Lung (tissue), 12 donors: Measurements from ENCODE around the gene ARMCX4. TPM values are rescaled to one million over a fixed set of nuclear protein-coding genes. Genes with fewer than 3 reads are reported as not detected.

Source experiments
- ATAC-seq: fragments of 200-7000 bp; cut with Tn5 transposase; one replicate; pipeline ENCODE4 v1.9.1; 2020; ENCODE audit warnings: moderate number of reproducible peaks; ENCODE audit not compliant: insufficient read depth, low FRiP score
- DNase-seq, 3 donors: peaks; one replicate each; pipeline ENCODE4 v3.0.0-alpha.2; 2013 to 2017
- H3K27ac ChIP-seq, 2 donors: one replicate each; pipeline ENCODE4 v1.5.1; 2013; ENCODE audit warnings: mild to moderate bottlenecking in 2 of 2, moderate library complexity in 2 of 2, control low read depth in 1 of 2, inconsistent platforms in 1 of 2, low read depth in 1 of 2, low read length in 1 of 2
- H3K27me3 ChIP-seq, 3 donors: one replicate each; pipeline ENCODE4 v1.5.1; 2013; ENCODE audit warnings: low read length in 2 of 3; ENCODE audit not compliant: control insufficient read depth in 3 of 3, insufficient read depth in 3 of 3
- H3K36me3 ChIP-seq, 4 donors: one replicate each; pipeline ENCODE4 v1.5.1; 2013; ENCODE audit warnings: low read length in 4 of 4, mild to moderate bottlenecking in 1 of 4, moderate library complexity in 1 of 4; ENCODE audit not compliant: control insufficient read depth in 4 of 4, insufficient read depth in 4 of 4
- H3K4me1 ChIP-seq, 5 donors: one replicate each; pipeline ENCODE4 v1.5.1; 2013; ENCODE audit warnings: low read length in 5 of 5, mild to moderate bottlenecking in 2 of 5, moderate library complexity in 1 of 5; ENCODE audit not compliant: control insufficient read depth in 5 of 5, insufficient read depth in 5 of 5
- H3K4me3 ChIP-seq: one replicate; pipeline ENCODE4 v1.5.1; 2013; ENCODE audit warnings: mild to moderate bottlenecking, control low read depth, moderate library complexity
- H3K9ac ChIP-seq, 2 donors: one replicate each; pipeline ENCODE4 v1.5.1; 2013; ENCODE audit warnings: low read length in 2 of 2, control low read depth in 1 of 2; ENCODE audit not compliant: insufficient read depth in 1 of 2
- H3K9me3 ChIP-seq, 4 donors: one replicate each; pipeline ENCODE4 v1.5.1; 2013; ENCODE audit warnings: low read length in 3 of 4, mild to moderate bottlenecking in 1 of 4, moderate library complexity in 1 of 4; ENCODE audit not compliant: control insufficient read depth in 4 of 4, insufficient read depth in 3 of 4
- WGBS, 2 donors: extraction: QIAGEN DNeasy Blood & Tissue Kit; methylation state at CpG; one replicate each; pipeline ENCODE4 v1.1.7; 2013; 5-methylcytosine and 5-hydroxymethylcytosine counted together
- polyA plus RNA-seq, 2 donors: library from polyadenylated mRNA; stranded (reverse); fragments of 200-250 nt; gene quantifications; one replicate each; pipeline ENCODE4 v1.2.1, GENCODE V29; 2013
- total RNA-seq, 2 donors: library from RNA; depleted of rRNA in 1 of 2; stranded (reverse); fragments of >200 nt in 1 of 2; gene quantifications; one replicate each; pipeline ENCODE4 v1.2.1, GENCODE V29; 2014 to 2021
- TF ChIP-seq, protein P1 (sequence below): IDR thresholded peaks from 2 replicates; pipeline ENCODE4 v1.5.1; 2012; ENCODE audit warnings: mild to moderate bottlenecking; ENCODE audit errors: control extremely low read depth, extremely low read depth
- donor health status: control.
- donor health status: control.
- donor health status: Bipolar disorder and iron deficiency.
- donor health status: healthy.
- donor health status: DM: yes; HTN: yes; CAD: no.

Gene ARMCX4
- total and polyA plus RNA-seq, 4 donors: 4.1 to 23.6 (median 11.0) TPM

DNA sequence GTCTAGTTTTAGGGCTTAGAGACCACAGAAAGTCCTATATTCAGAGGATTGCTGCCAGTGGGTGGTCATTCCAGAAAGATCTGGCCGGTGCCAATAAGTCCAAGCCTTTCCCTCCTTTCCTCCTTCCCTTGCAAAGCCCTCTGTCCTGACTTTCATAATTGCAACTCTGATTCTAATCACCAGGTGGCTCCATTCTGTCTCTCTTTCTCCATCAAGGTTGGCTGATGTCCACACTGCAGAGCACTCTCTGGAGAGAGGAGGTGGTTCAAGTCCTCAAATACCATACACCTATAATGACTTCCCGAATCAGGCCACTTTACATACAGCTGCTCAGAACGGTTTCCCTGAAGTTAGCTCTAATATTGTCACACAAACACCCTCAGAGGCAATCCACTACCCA lies 22.4 kb upstream of the ARMCX4 start:
- Histone ChIP-seq H3K4me1 (no peaks in the 10 kb centered on the region), H3K9ac (no peak overlapping the region), H3K9me3 (no peaks in the 10 kb centered on the region), H3K27ac (no peak overlapping the region), H3K36me3 (peaks cover 0 to 2% (median 0%) of the 10 kb centered on the region in 4 donors), H3K27me3 (no peaks in the 10 kb centered on the region), H3K4me3 (no peak overlapping the region)
- ATAC-seq: peak; percentile 53
- TF ChIP-seq, protein P1, sequence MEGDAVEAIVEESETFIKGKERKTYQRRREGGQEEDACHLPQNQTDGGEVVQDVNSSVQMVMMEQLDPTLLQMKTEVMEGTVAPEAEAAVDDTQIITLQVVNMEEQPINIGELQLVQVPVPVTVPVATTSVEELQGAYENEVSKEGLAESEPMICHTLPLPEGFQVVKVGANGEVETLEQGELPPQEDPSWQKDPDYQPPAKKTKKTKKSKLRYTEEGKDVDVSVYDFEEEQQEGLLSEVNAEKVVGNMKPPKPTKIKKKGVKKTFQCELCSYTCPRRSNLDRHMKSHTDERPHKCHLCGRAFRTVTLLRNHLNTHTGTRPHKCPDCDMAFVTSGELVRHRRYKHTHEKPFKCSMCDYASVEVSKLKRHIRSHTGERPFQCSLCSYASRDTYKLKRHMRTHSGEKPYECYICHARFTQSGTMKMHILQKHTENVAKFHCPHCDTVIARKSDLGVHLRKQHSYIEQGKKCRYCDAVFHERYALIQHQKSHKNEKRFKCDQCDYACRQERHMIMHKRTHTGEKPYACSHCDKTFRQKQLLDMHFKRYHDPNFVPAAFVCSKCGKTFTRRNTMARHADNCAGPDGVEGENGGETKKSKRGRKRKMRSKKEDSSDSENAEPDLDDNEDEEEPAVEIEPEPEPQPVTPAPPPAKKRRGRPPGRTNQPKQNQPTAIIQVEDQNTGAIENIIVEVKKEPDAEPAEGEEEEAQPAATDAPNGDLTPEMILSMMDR: no peak
- DNase-seq: peak in 2 of 3 donors; percentile 15 to 25
- WGBS, 2 donors: 53 to 81% methylated on average over 3 of the region's 3 CpGs

DNA sequence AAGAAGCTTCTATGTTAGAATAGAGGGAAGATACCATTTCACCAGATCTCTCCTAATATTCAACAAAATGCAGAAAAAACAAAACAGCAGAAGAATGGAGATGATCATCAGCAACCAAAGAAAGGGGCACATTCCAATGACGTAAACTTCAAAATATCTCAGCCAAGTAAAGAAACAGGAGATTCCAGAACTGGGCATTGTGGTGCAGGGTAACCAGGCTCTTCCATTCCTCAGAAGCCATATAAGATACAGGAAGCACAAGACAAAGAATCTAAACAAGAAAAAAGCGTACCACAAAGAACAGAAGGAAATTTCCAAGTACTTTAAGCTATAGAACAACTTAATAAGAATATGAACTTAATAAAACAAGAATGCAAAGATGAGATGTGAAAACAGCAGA lies 6.9 kb upstream of the ARMCX4 start:
- Histone ChIP-seq H3K27ac (no peak overlapping the region), H3K9me3 (no peaks in the 10 kb centered on the region), H3K4me1 (no peaks in the 10 kb centered on the region), H3K27me3 (no peaks in the 10 kb centered on the region), H3K4me3 (no peak overlapping the region), H3K36me3 (no peaks in the 10 kb centered on the region), H3K9ac (no peak overlapping the region)
- TF ChIP-seq, protein P1: no peak
- ATAC-seq: no peak
- WGBS, 2 donors: 65 to 84% methylated on average over 2 of the region's 2 CpGs
- DNase-seq: no peak

DNA sequence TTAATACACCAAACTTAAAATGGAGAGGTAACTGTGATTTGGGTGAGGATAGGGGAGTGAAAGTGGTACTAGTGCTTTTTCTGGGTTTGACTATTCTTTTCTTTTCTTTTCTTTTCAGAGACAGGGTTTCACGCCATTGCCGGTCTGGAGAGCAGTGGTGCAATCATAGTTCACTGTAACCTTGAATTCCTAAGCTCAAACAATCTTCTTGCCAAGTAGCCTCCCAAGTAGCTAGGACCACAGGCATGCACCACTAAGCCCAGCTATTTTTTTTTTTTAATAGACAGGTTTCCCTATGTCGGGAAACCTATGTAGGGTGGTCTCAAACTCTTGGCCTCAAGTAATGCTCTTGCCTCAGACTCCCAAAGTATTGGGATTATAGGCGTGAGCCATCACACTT lies 3.0 kb upstream of the ARMCX4 start:
- H3K4me3 ChIP-seq: no peak overlapping the region
- H3K4me1 ChIP-seq: no peaks in the 10 kb centered on the region
- no peaks in the 10 kb centered on the region for H3K27me3 ChIP-seq
- no peak overlapping the region for H3K27ac ChIP-seq
- H3K9ac ChIP-seq: no peak overlapping the region
- DNase-seq (no peak), ATAC-seq (no peak)
- TF ChIP-seq, protein P1: no peak
- WGBS, 2 donors: 70 to 92% methylated on average over 4 of the region's 4 CpGs
- no peaks in the 10 kb centered on the region for H3K36me3 ChIP-seq
- no peaks in the 10 kb centered on the region for H3K9me3 ChIP-seq

DNA sequence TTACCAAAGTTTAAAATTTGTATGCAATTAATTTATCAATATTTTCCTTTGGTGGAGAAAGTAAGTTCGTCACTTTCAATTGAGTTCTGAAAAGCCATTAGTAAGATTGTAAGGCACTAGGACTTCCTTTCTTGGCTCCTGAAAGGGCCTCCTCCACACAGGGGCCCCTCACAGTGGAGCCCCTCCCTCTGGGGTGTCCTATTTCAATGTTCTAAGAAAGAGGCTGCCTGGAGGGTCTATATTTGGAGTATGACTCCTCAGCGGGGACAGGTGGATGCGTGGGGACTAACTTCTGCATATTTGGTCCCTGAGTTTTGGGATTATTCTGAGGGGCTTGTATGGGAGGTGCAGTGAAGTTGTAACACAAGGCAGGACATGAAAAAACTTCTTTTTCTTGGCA lies 1.6 kb upstream of the ARMCX4 start:
- H3K9me3 ChIP-seq: no peaks in the 10 kb centered on the region
- no peak overlapping the region for H3K27ac ChIP-seq
- TF ChIP-seq, protein P1: no peak
- H3K9ac ChIP-seq: no peak overlapping the region
- DNase-seq (peak in 2 of 3 donors; percentile 20 to 22), ATAC-seq (no peak)
- no peaks in the 10 kb centered on the region for H3K4me1 ChIP-seq
- 58 to 84% methylated on average over 3 of the region's 3 CpGs for WGBS, 2 donors
- no peak overlapping the region for H3K4me3 ChIP-seq
- peaks cover 0 to 11% (median 5%) of the 10 kb centered on the region in 4 donors for H3K36me3 ChIP-seq
- H3K27me3 ChIP-seq: no peaks in the 10 kb centered on the region
